HG03565 (cell line): ENCODE results near the gene LRRTM3.

Experiments
- ATAC-seq: cut with Tn5 transposase; IDR thresholded peaks from one replicate; pipeline ENCODE4 v1.9.1; 2021; ENCODE audit warnings: mild to moderate bottlenecking, moderate library complexity; ENCODE audit not compliant: unreplicated experiment

Gene LRRTM3

DNA sequence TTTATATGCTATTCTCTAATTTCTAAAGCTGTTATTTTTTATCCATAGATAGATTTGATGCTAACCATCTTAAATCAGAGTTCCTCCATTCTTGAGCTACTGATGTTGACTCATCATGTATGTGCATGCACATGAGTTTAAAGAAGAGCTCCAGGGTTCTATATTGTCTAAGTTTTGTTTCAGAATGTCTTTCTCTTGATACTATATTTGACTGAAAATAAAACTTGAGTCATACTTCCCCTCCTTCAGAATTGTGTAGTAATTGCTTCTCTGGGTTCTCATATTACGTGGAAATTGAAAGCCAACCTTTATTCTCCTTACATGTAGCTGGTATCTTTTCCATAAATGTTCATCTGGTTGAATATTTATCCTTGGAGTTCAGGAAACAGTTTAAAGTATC is 89.4 kb downstream of the LRRTM3 start:
- peak; percentile 80 for ATAC-seq

DNA sequence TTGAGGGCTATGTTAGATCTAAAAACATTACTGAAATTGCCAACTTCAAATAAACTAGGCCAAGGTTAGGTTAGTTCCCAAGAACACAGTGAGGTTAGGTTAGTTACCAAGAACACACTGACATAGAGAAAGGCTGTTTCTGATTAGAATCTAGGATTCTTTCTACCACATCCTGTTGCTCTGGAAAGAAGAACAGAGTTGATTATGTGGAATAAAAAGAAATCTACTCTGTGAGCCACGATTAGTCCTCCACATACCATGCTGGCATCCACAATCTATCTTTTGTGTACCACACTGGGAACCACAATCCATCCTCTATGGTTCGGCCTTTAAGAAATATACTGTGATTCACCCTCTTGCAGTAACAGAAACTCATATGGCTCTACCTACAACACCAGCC is 91.4 kb downstream of the LRRTM3 start:
- ATAC-seq, result no peak

DNA sequence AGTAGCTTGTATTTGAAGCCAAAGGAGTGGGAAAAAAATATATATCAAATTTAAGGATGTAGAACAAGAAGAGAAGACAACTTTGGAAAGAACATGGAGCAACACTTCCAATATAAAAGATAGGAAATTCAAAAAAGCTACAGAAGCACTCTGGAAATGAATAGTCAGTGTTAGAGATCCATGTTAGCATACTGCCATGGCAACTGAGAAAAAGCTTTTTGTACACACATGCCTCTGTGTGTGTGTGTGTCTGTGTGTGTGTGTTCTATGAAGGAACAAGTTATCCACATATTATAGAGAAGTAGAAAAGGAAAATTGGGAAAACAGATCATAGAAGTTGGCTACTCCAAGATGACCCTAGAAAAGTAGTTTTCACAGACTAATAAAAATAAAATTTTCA is 96.3 kb downstream of the LRRTM3 start:
- no peak for ATAC-seq

- no peak for ATAC-seq
Measured at GRCh38 chr10:67033878-67034277, 108.0 kb downstream of the LRRTM3 start.

DNA sequence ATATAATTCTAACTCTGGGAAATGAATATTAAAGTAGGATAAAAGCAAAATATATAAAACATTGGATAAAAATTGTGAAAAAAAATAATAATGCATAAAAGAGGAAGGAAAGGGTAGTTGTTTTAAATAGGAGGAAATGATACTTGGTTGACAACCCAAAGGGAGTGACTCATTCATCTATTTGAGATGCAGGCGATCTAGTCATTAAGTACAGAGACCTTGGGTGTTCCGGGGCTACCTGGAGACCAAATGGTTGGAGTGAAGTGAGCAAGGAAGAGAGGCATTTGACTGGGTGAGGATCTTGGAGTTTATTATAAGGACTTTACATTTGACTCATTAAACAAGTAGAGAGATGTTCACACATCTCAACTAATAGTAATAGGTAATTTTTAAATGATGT is 111.0 kb downstream of the LRRTM3 start:
- no peak for ATAC-seq

- no peak for ATAC-seq
Measured at GRCh38 chr10:67043041-67043440, 117.2 kb downstream of the LRRTM3 start.

GRCh38 chr10:67045404-67045803 is 119.6 kb downstream of the LRRTM3 start:
- ATAC-seq, result no peak

DNA sequence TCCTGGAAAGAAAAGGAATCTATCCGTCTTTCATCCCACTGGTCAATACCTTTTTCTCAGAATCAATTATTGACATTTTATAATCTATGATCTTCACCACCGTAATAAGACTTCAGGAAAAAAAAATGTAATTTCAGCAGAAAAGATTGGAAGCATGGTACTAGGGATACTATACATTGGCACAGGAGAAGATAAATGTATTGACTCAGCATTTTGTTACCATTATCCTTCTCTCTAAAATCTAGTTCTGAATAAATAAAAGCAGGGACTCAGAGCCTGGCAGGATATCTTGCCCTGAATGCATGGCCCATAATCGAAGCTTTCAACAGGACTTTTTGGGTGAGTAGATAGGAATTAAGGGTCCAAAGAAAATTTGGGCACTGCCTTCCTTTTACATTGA is 120.7 kb downstream of the LRRTM3 start:
- no peak for ATAC-seq

DNA sequence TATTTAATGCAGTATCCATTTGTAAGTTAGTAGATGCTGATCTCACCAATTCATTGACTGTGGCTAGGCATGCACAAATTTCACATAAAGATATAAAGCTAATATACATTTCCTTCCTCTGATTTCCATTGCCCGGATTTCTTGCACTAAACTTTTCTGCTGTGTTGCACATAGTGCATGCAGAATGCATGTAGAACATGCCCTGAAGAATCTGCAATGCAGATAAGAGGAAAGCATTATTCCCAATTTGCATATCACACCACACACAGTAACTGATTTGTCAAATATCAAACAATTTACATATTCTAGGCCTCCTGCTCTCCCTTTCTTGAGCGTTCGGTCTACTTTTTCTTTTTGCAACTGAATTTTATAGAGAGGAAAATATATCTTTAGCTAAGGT is 124.2 kb downstream of the LRRTM3 start:
- no peak for ATAC-seq

DNA sequence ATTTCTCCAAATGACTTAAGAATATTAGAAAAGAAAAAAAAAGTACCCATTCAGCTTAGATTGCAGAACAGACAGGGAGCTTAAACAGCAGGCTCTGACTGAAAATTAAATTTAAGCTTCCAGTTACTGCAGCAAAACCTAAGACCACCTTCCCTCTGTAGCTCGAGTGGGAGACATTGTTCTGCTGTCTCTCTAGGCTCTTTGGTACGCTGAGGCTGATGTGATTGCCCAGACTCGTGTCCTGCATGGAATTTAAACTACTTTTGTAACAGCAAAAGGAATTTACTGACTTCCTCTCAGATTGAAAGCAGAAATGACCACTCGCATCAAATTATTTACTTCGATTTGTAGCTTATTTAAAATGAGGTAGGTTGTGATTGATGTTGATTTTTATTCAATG is 124.6 kb downstream of the LRRTM3 start:
- ATAC-seq, result no peak

- no peak for ATAC-seq
Measured at GRCh38 chr10:67072654-67073053, 146.8 kb downstream of the LRRTM3 start.

- ATAC-seq, result no peak
Measured at GRCh38 chr10:67075491-67075971, 149.7 kb downstream of the LRRTM3 start.

GRCh38 chr10:67076144-67076543 is 150.3 kb downstream of the LRRTM3 start:
- ATAC-seq, result no peak

DNA sequence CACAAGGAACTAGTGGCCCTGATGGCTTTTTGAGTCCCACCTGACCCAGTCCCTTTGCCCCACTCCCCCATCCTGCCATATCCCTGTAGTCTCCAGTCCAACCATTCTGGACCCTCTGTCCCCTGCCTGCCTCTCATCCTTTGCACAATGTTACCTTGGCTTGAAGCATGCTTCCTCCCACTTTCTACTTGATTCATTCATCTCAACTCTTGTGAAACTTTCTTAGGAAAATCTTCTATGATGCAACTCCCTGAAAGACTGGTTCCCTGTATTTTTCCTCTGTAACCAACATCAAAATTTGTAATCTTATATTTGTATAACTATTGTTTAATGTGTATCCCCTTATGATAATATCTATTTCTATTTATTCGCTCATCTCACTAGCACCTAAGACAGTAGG is 151.5 kb downstream of the LRRTM3 start:
- ATAC-seq, result no peak

DNA sequence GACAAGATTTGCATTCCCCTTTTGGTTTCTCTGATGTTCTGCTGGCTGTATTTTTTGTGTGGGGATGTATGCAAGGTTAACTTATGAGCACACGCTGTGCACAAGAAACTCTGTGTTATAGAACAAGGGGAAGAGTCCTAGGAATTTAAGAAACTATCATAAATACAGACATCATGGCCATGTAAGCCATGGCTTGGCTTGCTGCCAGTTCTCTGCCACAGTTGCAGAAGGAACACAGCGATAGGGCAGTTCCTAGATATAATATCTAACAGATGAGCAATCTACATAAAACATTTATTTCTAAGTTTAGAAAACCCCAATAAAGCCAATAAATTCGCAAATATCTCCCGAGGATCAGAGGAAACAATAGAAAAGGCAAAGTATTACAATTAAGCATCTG is 153.3 kb downstream of the LRRTM3 start:
- ATAC-seq, result no peak

DNA sequence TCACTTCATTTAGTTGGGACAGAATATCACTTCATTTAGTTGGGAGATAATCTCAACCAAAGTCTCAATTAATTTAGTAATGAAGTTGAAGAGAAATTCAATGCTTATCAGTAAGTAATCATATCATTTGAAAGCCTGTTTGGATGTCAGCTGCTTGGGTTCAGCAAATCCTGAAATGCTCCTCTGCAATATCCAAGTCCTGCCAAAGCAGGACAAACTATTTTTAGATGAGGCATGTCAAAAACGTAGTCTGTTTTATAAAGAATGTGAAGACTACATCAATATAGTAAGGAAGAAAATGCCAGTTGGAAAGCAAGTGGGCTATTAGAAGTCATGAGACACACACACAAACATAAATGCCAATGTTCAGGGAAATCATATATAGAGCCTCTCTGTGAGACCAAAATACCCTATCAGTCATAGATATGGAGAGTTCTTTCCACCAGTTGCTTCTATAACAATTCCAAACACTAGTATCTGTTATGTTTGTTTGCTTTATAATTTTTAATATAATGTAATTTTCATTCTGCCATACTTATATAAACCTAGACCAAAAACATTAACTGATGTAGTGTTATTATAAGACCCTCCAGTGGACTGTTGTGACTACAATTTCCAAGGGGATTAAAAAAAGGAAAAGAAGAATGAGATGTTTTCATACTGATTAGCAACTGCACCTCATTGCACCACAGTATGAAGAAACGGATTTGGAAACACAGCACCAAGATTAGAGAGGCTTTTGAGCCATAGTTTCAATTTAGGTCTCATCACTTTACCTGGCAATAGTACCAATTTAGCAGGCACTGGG is 160.7 kb downstream of the LRRTM3 start:
- no peak for ATAC-seq

- no peak for ATAC-seq
Measured at GRCh38 chr10:67087135-67087425, 161.2 kb downstream of the LRRTM3 start.

DNA sequence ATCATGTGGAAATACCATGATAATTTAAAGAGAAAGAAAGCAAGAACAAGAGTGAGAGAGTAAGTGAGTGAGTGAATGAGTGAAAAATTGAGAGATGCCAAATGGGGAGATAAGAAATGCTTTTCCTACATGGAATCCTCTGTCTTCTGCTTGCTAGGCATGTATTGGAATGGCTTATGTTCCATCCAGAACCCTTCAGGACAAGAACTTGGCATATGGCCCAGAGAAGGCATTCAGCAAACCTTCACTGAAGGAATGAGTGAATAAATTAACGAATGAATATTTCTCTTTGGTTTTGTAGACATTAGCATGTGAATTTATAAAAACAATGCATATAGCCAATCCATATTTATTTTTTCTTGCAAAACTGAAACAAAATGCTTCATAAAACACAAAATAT is 162.2 kb downstream of the LRRTM3 start:
- no peak for ATAC-seq

- ATAC-seq, result no peak
Measured at GRCh38 chr10:67095531-67095930, 169.7 kb downstream of the LRRTM3 start.

DNA sequence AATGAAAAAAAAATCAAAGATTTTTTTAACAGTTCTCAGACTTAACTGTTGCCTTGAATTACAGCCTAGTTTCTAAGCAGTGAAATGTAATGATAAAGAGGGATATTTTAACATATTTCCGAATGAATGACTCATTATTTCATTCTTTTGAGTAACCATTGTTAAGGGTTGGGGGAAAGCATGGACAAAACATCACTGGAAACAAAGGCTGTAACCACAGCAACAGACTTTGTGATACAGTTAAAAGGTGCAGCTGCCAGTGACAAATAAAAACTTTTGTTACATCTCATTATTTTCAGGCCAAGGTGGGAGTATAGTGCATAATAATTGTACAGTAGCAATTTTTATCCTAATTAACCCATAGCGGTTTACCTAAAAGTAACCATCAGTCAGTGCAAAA is 172.6 kb downstream of the LRRTM3 start:
- no peak for ATAC-seq

DNA sequence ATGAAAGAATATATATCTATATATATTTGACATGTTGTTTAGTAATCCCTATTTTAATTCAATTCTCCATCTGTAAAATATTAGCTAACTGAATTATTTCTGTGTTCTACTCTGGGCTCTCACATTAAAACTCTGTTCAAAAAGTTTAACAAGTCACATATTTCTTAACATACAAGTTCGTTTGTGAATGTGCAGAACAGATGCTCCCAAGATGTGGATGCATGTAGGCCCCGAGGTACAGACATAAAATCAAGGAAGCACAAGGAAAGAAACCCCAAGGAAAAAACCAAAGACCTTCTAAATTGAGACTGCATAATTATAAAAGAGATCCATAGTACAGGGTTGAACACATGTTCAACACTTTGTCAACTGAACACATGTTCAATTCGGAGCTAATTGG is 175.1 kb downstream of the LRRTM3 start:
- ATAC-seq, result no peak

- no peak for ATAC-seq
Measured at GRCh38 chr10:67107670-67108069, 181.8 kb downstream of the LRRTM3 start.

DNA sequence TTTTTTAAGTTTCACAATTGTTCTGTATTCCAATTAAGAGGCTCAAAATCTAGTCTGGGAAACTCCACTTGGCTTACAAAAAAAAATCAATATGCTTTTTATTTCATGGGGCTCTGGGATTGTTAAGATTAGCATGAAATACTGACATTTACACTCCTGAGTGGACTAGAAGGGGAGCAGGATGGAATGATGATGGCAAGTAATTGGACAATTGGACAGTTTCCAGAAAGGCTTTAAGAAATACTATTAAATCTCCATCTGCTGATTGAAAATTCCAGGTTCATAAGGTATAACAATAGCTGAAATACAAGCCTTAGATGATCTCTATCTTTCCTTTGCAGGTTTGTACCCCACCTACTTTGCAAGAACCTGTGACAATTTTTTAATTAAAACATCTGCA is 184.4 kb downstream of the LRRTM3 start:
- ATAC-seq, result no peak
